KMS-11 (cell line): Measurements from ENCODE around the gene LRRTM4.

ENCODE experiments used
- H2AFZ ChIP-seq: fragments of 200-600 bp; sonication (generic); 2 replicates; pipeline ENCODE4 v1.6.1; 2016; ENCODE audit warnings: antibody characterized with exemption, mixed run types, low read depth
- H3K27ac ChIP-seq: fragments of 200-600 bp; sonication (generic); 2 replicates; pipeline ENCODE4 v1.6.1; 2016; ENCODE audit warnings: mild to moderate bottlenecking, mixed run types
- H3K27me3 ChIP-seq: fragments of 200-600 bp; sonication (generic); 2 replicates; pipeline ENCODE4 v1.6.1; 2017; ENCODE audit warnings: mild to moderate bottlenecking, low read depth, mixed run types, moderate library complexity; ENCODE audit not compliant: insufficient read depth
- H3K36me3 ChIP-seq: fragments of 200-600 bp; sonication (generic); 2 replicates; pipeline ENCODE4 v1.6.1; 2017; ENCODE audit warnings: mild to moderate bottlenecking, mixed run types; ENCODE audit not compliant: insufficient read depth
- H3K4me1 ChIP-seq: fragments of 200-600 bp; sonication (generic); 2 replicates; pipeline ENCODE4 v1.6.1; 2016; ENCODE audit warnings: mild to moderate bottlenecking, low read depth, mixed run types; ENCODE audit not compliant: poor library complexity, severe bottlenecking
- H3K4me2 ChIP-seq: fragments of 200-600 bp; sonication (generic); 2 replicates; pipeline ENCODE4 v1.7.0; 2016; ENCODE audit warnings: mild to moderate bottlenecking, mixed run types
- H3K4me3 ChIP-seq: fragments of 200-600 bp; sonication (generic); IDR thresholded peaks from 2 replicates; pipeline ENCODE4 v1.6.1; 2017; ENCODE audit warnings: low read depth, low read length, mixed read lengths; ENCODE audit not compliant: insufficient read depth
- H3K79me2 ChIP-seq: fragments of 200-600 bp; sonication (generic); 2 replicates; pipeline ENCODE4 v1.6.1; 2016; ENCODE audit warnings: low read depth, mixed run types; ENCODE audit not compliant: insufficient read depth
- H3K9ac ChIP-seq: fragments of 200-600 bp; sonication (generic); 2 replicates; pipeline ENCODE4 v1.6.1; 2016; ENCODE audit warnings: mild to moderate bottlenecking, mixed run types
- H4K20me1 ChIP-seq: fragments of 200-600 bp; sonication (generic); 2 replicates; pipeline ENCODE4 v1.6.1; 2016; ENCODE audit warnings: mild to moderate bottlenecking, mixed run types; ENCODE audit not compliant: insufficient read depth
- CTCF ChIP-seq: fragments of 200-600 bp; sonication (generic); conservative IDR thresholded peaks from 2 replicates; pipeline ENCODE4 v1.6.1; 2017; ENCODE audit warnings: low read depth, mild to moderate bottlenecking, antibody characterized with exemption, low read length, moderate library complexity, mixed read lengths

The LRRTM4 gene

GRCh38 chr2:77013457-77013856 is 508.7 kb downstream of the LRRTM4 start:
- no peaks in the 10 kb centered on the region for H3K36me3 ChIP-seq
- no peaks in the 10 kb centered on the region for H3K79me2 ChIP-seq
- no peak overlapping the region for H3K9ac ChIP-seq
- TF ChIP-seq CTCF, result no peak
- H3K4me1 ChIP-seq, result no peaks in the 10 kb centered on the region
- no peaks in the 10 kb centered on the region for H3K27me3 ChIP-seq
- no peak overlapping the region for H3K27ac ChIP-seq
- no peak overlapping the region for H3K4me3 ChIP-seq
- H4K20me1 ChIP-seq, result no peaks in the 10 kb centered on the region
- H2AFZ ChIP-seq, result no peak overlapping the region
- no peak overlapping the region for H3K4me2 ChIP-seq

GRCh38 chr2:77009307-77009706 is 512.9 kb downstream of the LRRTM4 start:
- no peak overlapping the region for H2AFZ ChIP-seq
- no peaks in the 10 kb centered on the region for H3K27me3 ChIP-seq
- no peak overlapping the region for H3K9ac ChIP-seq
- no peaks in the 10 kb centered on the region for H3K79me2 ChIP-seq
- TF ChIP-seq CTCF, result no peak
- no peaks in the 10 kb centered on the region for H3K36me3 ChIP-seq
- H4K20me1 ChIP-seq, result no peaks in the 10 kb centered on the region
- no peak overlapping the region for H3K4me2 ChIP-seq
- H3K4me3 ChIP-seq, result no peak overlapping the region
- H3K4me1 ChIP-seq, result no peaks in the 10 kb centered on the region
- H3K27ac ChIP-seq, result no peak overlapping the region

GRCh38 chr2:77008853-77009252 is 513.3 kb downstream of the LRRTM4 start:
- no peak overlapping the region for H3K27ac ChIP-seq

GRCh38 chr2:77007686-77008085 is 514.5 kb downstream of the LRRTM4 start:
- no peak overlapping the region for H3K4me2 ChIP-seq
- H3K79me2 ChIP-seq, result no peaks in the 10 kb centered on the region
- no peaks in the 10 kb centered on the region for H4K20me1 ChIP-seq
- no peak overlapping the region for H3K4me3 ChIP-seq
- H3K4me1 ChIP-seq, result no peaks in the 10 kb centered on the region
- TF ChIP-seq CTCF, result no peak
- H3K27ac ChIP-seq, result no peak overlapping the region
- H3K9ac ChIP-seq, result no peak overlapping the region
- H3K36me3 ChIP-seq, result no peaks in the 10 kb centered on the region
- H3K27me3 ChIP-seq, result no peaks in the 10 kb centered on the region
- H2AFZ ChIP-seq, result no peak overlapping the region

More at GRCh38 chr2:77008853-77009252, 513.3 kb downstream of the LRRTM4 start:
- Histone ChIP-seq H3K4me3 (no peak overlapping the region), H3K9ac (no peak overlapping the region), H3K4me1 (no peaks in the 10 kb centered on the region), H3K79me2 (no peaks in the 10 kb centered on the region), H3K4me2 (no peak overlapping the region), H3K36me3 (no peaks in the 10 kb centered on the region), H4K20me1 (no peaks in the 10 kb centered on the region), H3K27me3 (no peaks in the 10 kb centered on the region), H2AFZ (no peak overlapping the region)
- TF ChIP-seq CTCF, result no peak
